SJSA1 (cell line): ENCODE measurements around the gene CNTROB. TPM values are rescaled to one million over a fixed set of nuclear protein-coding genes. Genes with fewer than 3 reads are reported as not detected.

Source experiments
- DNase-seq, 2 experiments: peaks; one replicate each; pipeline ENCODE4 v3.0.0-alpha.2; 2015 to 2020; ENCODE audit warnings: low spot score in 2 of 2, low read depth in 1 of 2
- H3K27ac ChIP-seq: fragments of 250-450 bp; sonication (Bioruptor Pico); 2 replicates; pipeline ENCODE4 v1.5.1; 2020; ENCODE audit warnings: mild to moderate bottlenecking, moderate library complexity
- H3K27me3 ChIP-seq: fragments of 250-450 bp; sonication (Bioruptor Pico); replicated peaks from 2 replicates; pipeline ENCODE4 v1.5.1; 2020; ENCODE audit warnings: mild to moderate bottlenecking, moderate library complexity
- H3K36me3 ChIP-seq: fragments of 250-450 bp; sonication (Bioruptor Pico); 2 replicates; pipeline ENCODE4 v1.5.1; 2020; ENCODE audit warnings: mild to moderate bottlenecking
- H3K4me1 ChIP-seq: fragments of 250-450 bp; sonication (Bioruptor Pico); replicated peaks from 2 replicates; pipeline ENCODE4 v1.6.1; 2021; ENCODE audit warnings: mild to moderate bottlenecking
- H3K4me3 ChIP-seq: fragments of 250-450 bp; sonication (Bioruptor Pico); 2 replicates; pipeline ENCODE4 v1.5.1; 2020; ENCODE audit warnings: mild to moderate bottlenecking
- H3K9me3 ChIP-seq: fragments of 250-450 bp; sonication (Bioruptor Pico); replicated peaks from 2 replicates; pipeline ENCODE4 v1.5.1; 2020; ENCODE audit warnings: mild to moderate bottlenecking
- total RNA-seq: library from RNA; depleted of rRNA; stranded (reverse); fragments of >200 nt; shearing (Covaris generic); gene quantifications from 2 replicates; pipeline ENCODE4 v1.2.3, GENCODE V29; 2014

The CNTROB gene
- total RNA-seq, 1 experiment from 2014 or later: 30.9 TPM

GRCh38 chr17:7971651-7972050 lies 39.6 kb downstream of the CNTROB start:
- Histone ChIP-seq H3K36me3 (no peaks in the 10 kb centered on the region), H3K9me3 (peaks cover 11% of the 10 kb centered on the region), H3K27me3 (peaks cover 11% of the 10 kb centered on the region), H3K4me1 (no peaks in the 10 kb centered on the region), H3K4me3 (no peak overlapping the region), H3K27ac (no peak overlapping the region)
- DNase-seq: no peak

DNA sequence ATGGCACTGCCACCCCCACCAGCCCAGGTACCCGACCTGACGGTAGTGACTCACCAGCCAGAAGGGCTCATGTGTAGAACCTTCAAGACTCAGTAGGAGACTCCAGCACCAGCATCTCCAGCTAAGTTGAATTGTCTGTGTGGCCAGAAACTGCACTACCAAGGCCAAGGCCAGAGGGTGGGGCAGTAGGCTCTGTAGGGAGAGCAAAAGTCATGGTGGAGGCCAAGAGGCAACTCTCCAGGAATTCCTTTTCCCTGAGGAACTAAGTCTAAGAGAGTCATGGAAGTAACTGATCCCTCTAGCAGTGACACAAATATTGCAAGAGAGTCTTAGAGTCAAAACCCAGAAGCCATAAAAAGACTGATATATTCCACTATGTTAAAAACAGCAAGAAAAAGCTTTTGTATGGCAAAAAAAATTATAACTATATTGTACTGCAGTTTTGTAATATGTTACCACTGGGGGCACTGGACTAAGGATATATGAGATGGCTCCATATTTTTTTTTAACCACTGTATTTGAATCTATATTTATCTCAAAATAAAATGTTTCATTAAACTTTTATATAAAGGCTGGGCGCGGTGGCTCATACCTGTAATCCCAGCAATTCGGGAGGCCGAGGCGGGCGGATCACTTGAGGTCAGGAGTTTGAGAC lies 40.3 kb downstream of the CNTROB start:
- H3K4me1 ChIP-seq: no peaks in the 10 kb centered on the region
- no peak for DNase-seq
- H3K4me3 ChIP-seq: no peak overlapping the region
- H3K9me3 ChIP-seq: peaks cover 11% of the 10 kb centered on the region
- H3K27ac ChIP-seq: no peak overlapping the region
- H3K27me3 ChIP-seq: peaks cover 11% of the 10 kb centered on the region
- no peaks in the 10 kb centered on the region for H3K36me3 ChIP-seq

GRCh38 chr17:7974638-7975131 lies 42.7 kb downstream of the CNTROB start:
- H3K9me3 ChIP-seq: peaks cover 11% of the 10 kb centered on the region

DNA sequence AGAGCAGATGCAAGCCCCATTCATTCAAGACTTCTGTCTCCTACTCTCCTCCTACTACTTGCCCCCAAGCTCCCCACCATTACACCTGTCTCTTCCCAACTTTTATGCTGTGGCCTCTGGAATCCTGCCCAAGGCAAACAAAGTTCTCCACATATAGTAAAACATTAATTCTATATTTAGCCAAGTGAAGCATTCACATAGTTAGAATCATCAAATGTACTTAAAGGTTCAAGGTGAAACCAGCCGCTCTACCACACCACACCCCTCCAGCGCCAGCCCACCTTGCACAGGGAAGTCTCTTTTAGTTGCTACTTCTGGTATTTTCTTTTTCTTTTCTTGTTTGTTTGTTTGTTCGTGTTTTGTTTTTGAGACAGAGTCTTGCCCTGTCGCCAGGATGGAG lies 45.0 kb downstream of the CNTROB start:
- no peak overlapping the region for H3K27ac ChIP-seq
- peak in 1 of 2 experiments; percentile 3 for DNase-seq
- H3K9me3 ChIP-seq: peaks cover 11% of the 10 kb centered on the region
- no peak overlapping the region for H3K4me3 ChIP-seq
- peaks cover 4% of the 10 kb centered on the region; the same call in 1 of the 2 replicates for H3K4me1 ChIP-seq
- no peaks in the 10 kb centered on the region for H3K36me3 ChIP-seq
- H3K27me3 ChIP-seq: peaks cover 7% of the 10 kb centered on the region; the same call in 1 of the 2 replicates

More at GRCh38 chr17:7974638-7975131, 42.7 kb downstream of the CNTROB start:
- Histone ChIP-seq H3K4me1 (no peaks in the 10 kb centered on the region), H3K27ac (no peak overlapping the region), H3K36me3 (no peaks in the 10 kb centered on the region), H3K27me3 (peaks cover 16% of the 10 kb centered on the region), H3K4me3 (no peak overlapping the region)
- no peak for DNase-seq

DNA sequence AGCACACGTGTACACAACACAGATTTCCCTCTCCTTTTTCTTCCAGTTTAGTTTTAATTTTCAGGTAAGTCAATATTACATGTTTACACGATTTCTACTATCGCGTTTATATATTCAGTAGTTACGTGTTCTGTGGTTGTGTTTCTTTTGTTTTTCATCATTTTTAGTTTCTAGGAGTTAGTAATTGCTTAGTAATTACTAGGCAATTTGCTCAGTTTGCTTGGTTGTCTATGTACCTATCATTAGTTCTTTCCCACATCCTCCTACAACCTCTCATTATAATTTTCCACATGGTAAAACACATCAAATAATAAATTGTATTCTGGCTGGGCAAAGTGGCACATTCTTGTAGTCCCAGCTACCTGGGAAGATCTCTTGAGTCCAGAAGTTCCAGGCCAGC lies 45.8 kb downstream of the CNTROB start:
- Histone ChIP-seq H3K36me3 (no peaks in the 10 kb centered on the region), H3K9me3 (peaks cover 11% of the 10 kb centered on the region), H3K27me3 (peaks cover 5% of the 10 kb centered on the region; the same call in 1 of the 2 replicates), H3K4me3 (no peak overlapping the region), H3K27ac (no peak overlapping the region), H3K4me1 (peaks cover 9% of the 10 kb centered on the region; the same call in 1 of the 2 replicates)
- DNase-seq: no peak

GRCh38 chr17:7982173-7982572 lies 50.2 kb downstream of the CNTROB start:
- H3K9me3 ChIP-seq: no peaks in the 10 kb centered on the region
- no peak for DNase-seq
- no peak overlapping the region for H3K27ac ChIP-seq
- peaks cover 15% of the 10 kb centered on the region; the same call in 1 of the 2 replicates for H3K27me3 ChIP-seq
- no peaks in the 10 kb centered on the region for H3K36me3 ChIP-seq
- no peak overlapping the region for H3K4me3 ChIP-seq
- peaks cover 9% of the 10 kb centered on the region; the same call in 1 of the 2 replicates for H3K4me1 ChIP-seq

GRCh38 chr17:7982666-7983065 lies 50.7 kb downstream of the CNTROB start:
- Histone ChIP-seq H3K4me3 (no peak overlapping the region), H3K4me1 (peaks cover 9% of the 10 kb centered on the region; the same call in 1 of the 2 replicates), H3K27ac (no peak overlapping the region), H3K9me3 (no peaks in the 10 kb centered on the region), H3K27me3 (peaks cover 13% of the 10 kb centered on the region; the same call in 1 of the 2 replicates), H3K36me3 (no peaks in the 10 kb centered on the region)
- no peak for DNase-seq

DNA sequence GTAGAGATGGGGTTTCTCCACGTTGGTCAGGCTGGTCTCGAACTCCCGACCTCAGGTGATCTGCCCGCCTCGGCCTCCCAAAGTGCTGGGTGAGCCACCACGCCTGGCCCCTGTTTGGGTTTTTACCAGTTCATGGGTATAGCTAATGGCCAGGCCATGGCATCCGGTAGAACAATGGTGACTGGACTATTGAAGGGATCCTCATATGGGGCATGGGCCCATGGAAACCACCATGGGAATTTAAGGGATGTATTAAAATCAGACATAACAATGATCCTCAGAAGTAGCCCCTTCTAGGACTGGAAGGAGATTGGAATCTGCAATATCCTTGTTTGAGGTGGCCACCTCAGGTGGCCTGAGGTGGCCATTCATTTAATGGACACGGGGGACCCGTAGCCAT lies 52.9 kb downstream of the CNTROB start:
- no peaks in the 10 kb centered on the region for H3K36me3 ChIP-seq
- no peak overlapping the region for H3K27ac ChIP-seq
- no peaks in the 10 kb centered on the region for H3K9me3 ChIP-seq
- H3K4me3 ChIP-seq: no peak overlapping the region
- DNase-seq: peak in 1 of 2 experiments; percentile 24
- peaks cover 10% of the 10 kb centered on the region; the same call in 1 of the 2 replicates for H3K27me3 ChIP-seq
- H3K4me1 ChIP-seq: peaks cover 13% of the 10 kb centered on the region

DNA sequence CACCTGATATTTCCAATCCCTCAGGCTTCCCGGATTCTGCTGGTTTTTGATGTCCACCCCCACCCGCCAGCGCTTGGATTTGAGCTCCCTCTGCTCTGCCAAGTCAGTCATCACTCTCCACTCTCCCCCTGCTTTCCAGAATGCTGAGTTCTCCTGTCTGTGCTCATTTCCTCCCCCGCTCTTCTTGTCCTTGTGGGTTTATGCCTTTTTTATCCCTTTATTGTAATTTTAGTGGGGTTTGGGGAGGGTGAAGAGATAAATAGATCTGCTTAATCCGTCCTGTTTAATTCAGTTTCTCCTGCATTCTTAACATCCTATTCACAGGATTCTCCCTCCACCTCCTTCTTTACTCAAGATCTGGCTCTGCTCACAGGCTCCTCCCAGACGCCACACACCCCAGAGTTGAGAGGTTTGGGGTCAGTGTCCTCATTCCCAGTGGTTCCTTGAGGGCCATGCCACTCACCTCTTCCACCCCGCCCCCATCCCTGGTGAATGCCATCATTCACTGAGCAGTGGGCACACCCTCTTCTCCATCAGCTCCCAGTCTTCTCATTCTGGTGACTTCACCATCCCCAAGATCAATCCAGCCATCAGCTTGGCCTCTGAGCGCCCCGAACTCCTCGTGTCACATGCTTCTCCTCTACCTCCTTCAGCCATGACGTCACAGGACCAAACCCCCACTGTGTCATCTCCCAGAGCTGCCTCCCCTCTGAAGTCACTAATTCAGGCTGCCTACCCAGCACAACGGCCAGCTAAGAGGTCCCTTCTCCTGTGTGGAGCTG lies 55.3 kb downstream of the CNTROB start:
- peaks cover 12% of the 10 kb centered on the region for H3K4me1 ChIP-seq
- peaks cover 10% of the 10 kb centered on the region; the same call in 1 of the 2 replicates for H3K27me3 ChIP-seq
- no peaks in the 10 kb centered on the region for H3K9me3 ChIP-seq
- no peaks in the 10 kb centered on the region for H3K36me3 ChIP-seq
- DNase-seq: peak in 1 of 2 experiments; percentile 31
- H3K27ac ChIP-seq: no peak overlapping the region
- H3K4me3 ChIP-seq: no peak overlapping the region

GRCh38 chr17:7988750-7989178 lies 56.8 kb downstream of the CNTROB start:
- peak; percentile 52 to 54 for DNase-seq
- Histone ChIP-seq H3K4me3 (no peak overlapping the region), H3K36me3 (no peaks in the 10 kb centered on the region), H3K27me3 (peaks cover 14% of the 10 kb centered on the region; the same call in 1 of the 2 replicates), H3K4me1 (peaks cover 9% of the 10 kb centered on the region), H3K27ac (no peak overlapping the region), H3K9me3 (no peaks in the 10 kb centered on the region)

DNA sequence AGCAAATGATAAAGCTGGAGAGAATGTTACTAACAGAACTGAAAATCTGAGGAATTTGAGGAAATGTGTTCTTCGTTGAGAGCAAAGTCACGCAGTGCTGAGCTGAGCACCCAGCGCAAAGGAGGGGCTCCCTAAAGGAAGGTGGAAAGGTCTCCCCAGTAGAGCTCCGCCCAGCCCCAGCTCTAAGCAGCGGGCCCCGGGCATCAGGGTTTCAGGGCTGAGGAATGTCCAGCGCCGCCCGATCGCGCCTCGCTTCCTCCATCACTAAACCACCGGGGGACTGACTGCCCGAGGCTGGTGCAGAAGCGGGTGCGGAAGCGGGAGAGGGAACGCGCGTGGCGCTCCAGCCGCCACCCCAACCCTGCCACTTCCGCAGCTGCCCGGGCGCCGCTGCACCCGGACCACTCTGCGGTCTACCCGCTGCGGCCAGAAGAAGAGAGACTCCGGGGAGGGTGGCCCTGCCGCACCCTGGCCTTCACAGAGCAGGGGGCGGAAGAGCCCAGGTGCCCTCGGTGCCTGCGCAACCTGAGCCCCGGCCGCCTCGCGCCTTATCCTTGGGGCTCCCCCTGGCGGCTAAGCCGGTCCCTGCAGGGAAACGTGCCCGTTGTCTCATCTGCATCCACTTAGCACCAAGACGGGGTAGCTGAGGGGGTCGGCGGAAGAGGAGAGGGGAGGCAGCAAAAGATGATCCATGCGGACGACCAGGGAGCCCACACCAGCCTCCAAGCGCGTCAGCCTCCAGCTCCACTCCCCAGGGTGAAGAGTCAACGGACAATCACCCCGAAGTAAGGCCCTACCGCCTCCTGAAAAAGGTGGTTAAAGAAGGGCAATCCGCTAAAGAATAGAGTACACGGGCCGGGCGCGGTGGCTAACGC lies 58.0 kb downstream of the CNTROB start:
- Histone ChIP-seq H3K27me3 (peaks cover 17% of the 10 kb centered on the region; the same call in 1 of the 2 replicates), H3K4me1 (peaks cover 9% of the 10 kb centered on the region), H3K27ac (no peak overlapping the region), H3K9me3 (no peaks in the 10 kb centered on the region), H3K36me3 (no peaks in the 10 kb centered on the region), H3K4me3 (peak overlapping the region; percentile 38)
- DNase-seq: peak; percentile 67 to 73

- Histone ChIP-seq H3K36me3 (no peaks in the 10 kb centered on the region), H3K4me3 (no peak overlapping the region), H3K27ac (no peak overlapping the region), H3K9me3 (no peaks in the 10 kb centered on the region), H3K27me3 (peaks cover 23% of the 10 kb centered on the region; the same call in 1 of the 2 replicates), H3K4me1 (peaks cover 9% of the 10 kb centered on the region)
- DNase-seq: no peak
Observed at GRCh38 chr17:7992516-7992915, 60.5 kb downstream of the CNTROB start.

GRCh38 chr17:7992924-7993323 lies 60.9 kb downstream of the CNTROB start:
- peak in 1 of 2 experiments; percentile 21 for DNase-seq
- Histone ChIP-seq H3K27ac (no peak overlapping the region), H3K9me3 (no peaks in the 10 kb centered on the region), H3K27me3 (peaks cover 23% of the 10 kb centered on the region; the same call in 1 of the 2 replicates), H3K36me3 (no peaks in the 10 kb centered on the region), H3K4me3 (no peak overlapping the region), H3K4me1 (peaks cover 9% of the 10 kb centered on the region)
